GM21360 (cell line): Measurements from ENCODE around the gene ACOT13.
"Not testable (repeated sequence)": the region's sequence is repeated elsewhere in the genome, so short reads cannot be mapped to it uniquely, and the experiment has no call there.

ENCODE experiments used
- ATAC-seq: cut with Tn5 transposase; IDR thresholded peaks from one replicate; pipeline ENCODE4 v1.9.1; 2021; ENCODE audit warnings: mild to moderate bottlenecking, moderate library complexity; ENCODE audit not compliant: unreplicated experiment

ACOT13 gene

GRCh38 chr6:24661759-24662158 lies 5.1 kb upstream of the ACOT13 start:
- not testable (repeated sequence) for ATAC-seq

- ATAC-seq: no peak
Measured at GRCh38 chr6:24662236-24662635, 4.6 kb upstream of the ACOT13 start.

- ATAC-seq: no peak
Measured at GRCh38 chr6:24663189-24663588, 3.7 kb upstream of the ACOT13 start.

GRCh38 chr6:24664046-24664987 lies 2.6 kb upstream of the ACOT13 start:
- no peak for ATAC-seq

- peak; percentile 40 for ATAC-seq
Measured at GRCh38 chr6:24666097-24666640, 708 bp upstream of the ACOT13 start.

- ATAC-seq: no peak
Measured at GRCh38 chr6:24667378-24667803, 514 bp downstream of the ACOT13 start.

GRCh38 chr6:24668066-24668996 lies 1.5 kb downstream of the ACOT13 start:
- ATAC-seq: not testable (repeated sequence)

GRCh38 chr6:24668997-24669361 lies 2.1 kb downstream of the ACOT13 start:
- ATAC-seq: no peak

GRCh38 chr6:24670492-24670891 lies 3.6 kb downstream of the ACOT13 start:
- ATAC-seq: not testable (repeated sequence)

- not testable (repeated sequence) for ATAC-seq
Measured at GRCh38 chr6:24671077-24671476, 4.2 kb downstream of the ACOT13 start.

- no peak for ATAC-seq
Measured at GRCh38 chr6:24672620-24673182, 5.8 kb downstream of the ACOT13 start.

- ATAC-seq: no peak
Measured at GRCh38 chr6:24673625-24674024, 6.7 kb downstream of the ACOT13 start.

- ATAC-seq: not testable (repeated sequence)
Measured at GRCh38 chr6:24678792-24679352, 12.0 kb downstream of the ACOT13 start.

- ATAC-seq: no peak
Measured at GRCh38 chr6:24680582-24680981, 13.7 kb downstream of the ACOT13 start.

- ATAC-seq: no peak
Measured at GRCh38 chr6:24683297-24684296, 16.7 kb downstream of the ACOT13 start.

- ATAC-seq: no peak
Measured at GRCh38 chr6:24686408-24686807, 19.5 kb downstream of the ACOT13 start.

- no peak for ATAC-seq
Measured at GRCh38 chr6:24686946-24687345, 20.1 kb downstream of the ACOT13 start.

- ATAC-seq: no peak
Measured at GRCh38 chr6:24689964-24690363, 23.1 kb downstream of the ACOT13 start.

GRCh38 chr6:24690593-24690992 lies 23.7 kb downstream of the ACOT13 start:
- no peak for ATAC-seq
